ENCODE results near the gene SCD.

DNA sequence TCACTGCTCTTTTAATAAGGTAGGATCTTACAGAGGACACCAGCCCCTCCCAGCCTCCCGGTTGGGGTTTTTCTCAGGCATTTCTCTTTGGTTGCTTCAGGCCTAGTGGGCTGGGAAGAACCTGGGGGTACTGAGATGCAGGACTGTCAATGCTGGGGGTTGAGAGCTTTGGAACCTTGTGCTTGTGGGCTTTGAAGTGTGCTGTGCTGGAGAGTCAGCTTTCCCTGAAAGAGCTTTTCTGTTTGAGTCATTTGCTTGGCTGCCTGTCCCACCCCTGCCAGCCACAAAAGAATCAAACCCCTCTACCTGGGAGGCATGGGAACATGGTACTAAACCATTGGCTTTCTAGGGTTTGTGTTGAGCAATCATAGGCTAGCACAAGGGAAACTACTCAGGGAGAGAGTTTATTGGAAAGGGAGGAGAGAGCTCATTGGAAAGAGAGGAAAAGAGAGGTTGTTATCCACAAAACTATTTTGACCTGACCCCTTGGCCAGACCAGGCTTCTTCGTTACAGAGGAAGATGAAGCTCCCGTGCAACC is 1.4 kb downstream of the SCD start:
- TF ChIP-seq, protein P1, sequence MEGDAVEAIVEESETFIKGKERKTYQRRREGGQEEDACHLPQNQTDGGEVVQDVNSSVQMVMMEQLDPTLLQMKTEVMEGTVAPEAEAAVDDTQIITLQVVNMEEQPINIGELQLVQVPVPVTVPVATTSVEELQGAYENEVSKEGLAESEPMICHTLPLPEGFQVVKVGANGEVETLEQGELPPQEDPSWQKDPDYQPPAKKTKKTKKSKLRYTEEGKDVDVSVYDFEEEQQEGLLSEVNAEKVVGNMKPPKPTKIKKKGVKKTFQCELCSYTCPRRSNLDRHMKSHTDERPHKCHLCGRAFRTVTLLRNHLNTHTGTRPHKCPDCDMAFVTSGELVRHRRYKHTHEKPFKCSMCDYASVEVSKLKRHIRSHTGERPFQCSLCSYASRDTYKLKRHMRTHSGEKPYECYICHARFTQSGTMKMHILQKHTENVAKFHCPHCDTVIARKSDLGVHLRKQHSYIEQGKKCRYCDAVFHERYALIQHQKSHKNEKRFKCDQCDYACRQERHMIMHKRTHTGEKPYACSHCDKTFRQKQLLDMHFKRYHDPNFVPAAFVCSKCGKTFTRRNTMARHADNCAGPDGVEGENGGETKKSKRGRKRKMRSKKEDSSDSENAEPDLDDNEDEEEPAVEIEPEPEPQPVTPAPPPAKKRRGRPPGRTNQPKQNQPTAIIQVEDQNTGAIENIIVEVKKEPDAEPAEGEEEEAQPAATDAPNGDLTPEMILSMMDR (IDR thresholded peaks at IDR 0.05), result no peak
- no peak for TF ChIP-seq POLR2A (IDR thresholded peaks at IDR 0.05)

Measured in testis (tissue), 2 donors.